PC-9 (cell line): ENCODE measurements around the gene PPP1R2. TPM values are rescaled to one million over a fixed set of nuclear protein-coding genes. Genes with fewer than 3 reads are reported as not detected.
A peak's percentile ranks its signal among the peaks of the same experiment; 100 is the strongest.

Source experiments
- BruUV-seq: library from RNA; stranded (reverse); fragments of 400-500 nt; replicated peaks from 2 replicates; lab custom pipeline; 2021; lab: Mats Ljungman, UMichigan
- CTCF ChIA-PET: fragments of 300-600 bp; sonication (Branson Sonifier 250); formaldehyde crosslinking; loops from one replicate; lab custom pipeline; 2022; ENCODE audit warnings: antibody characterized with exemption; lab: Charles Lee
- POLR2A ChIA-PET: fragments of 300-600 bp; sonication (Branson Sonifier 250); formaldehyde crosslinking; loops from one replicate; lab custom pipeline; 2022; ENCODE audit warnings: antibody characterized with exemption; ENCODE audit not compliant: unreplicated experiment; lab: Charles Lee
- DNase-seq, 2 experiments: peaks; one replicate each; pipeline versions ENCODE4 v3.0.0 to v3.0.0-alpha.2; 2015 to 2022; ENCODE audit warnings: mixed read lengths in 1 of 2
- H2AFZ ChIP-seq: fragments of 200-600 bp; sonication (generic); 2 replicates; pipeline ENCODE4 v1.8.1; 2017; ENCODE audit warnings: antibody characterized with exemption
- H3F3A ChIP-seq: fragments of 200-600 bp; sonication (generic); 2 replicates; pipeline ENCODE4 v1.8.1; 2017; ENCODE audit warnings: antibody characterized with exemption, mild to moderate bottlenecking, low read depth; ENCODE audit not compliant: insufficient read depth
- H3K27ac ChIP-seq: fragments of 200-600 bp; sonication (generic); 2 replicates; pipeline ENCODE4 v1.6.1; 2016; ENCODE audit warnings: mixed run types
- H3K27me3 ChIP-seq: fragments of 200-600 bp; sonication (generic); 2 replicates; pipeline ENCODE4 v1.6.1; 2016; ENCODE audit warnings: low read depth, mixed run types; ENCODE audit not compliant: insufficient read depth
- H3K36me3 ChIP-seq: fragments of 200-600 bp; sonication (generic); 2 replicates; pipeline ENCODE4 v1.6.1; 2016; ENCODE audit warnings: low read depth, mixed run types
- H3K4me1 ChIP-seq: fragments of 200-600 bp; sonication (generic); replicated peaks from 2 replicates; pipeline ENCODE4 v1.6.1; 2016; ENCODE audit warnings: mixed run types; ENCODE audit not compliant: insufficient read depth
- H3K4me2 ChIP-seq: fragments of 200-600 bp; sonication (generic); 2 replicates; pipeline ENCODE4 v1.6.1; 2017; ENCODE audit warnings: mixed run types
- H3K4me3 ChIP-seq: fragments of 200-600 bp; sonication (generic); 2 replicates; pipeline ENCODE4 v1.6.1; 2016; ENCODE audit warnings: mixed run types
- H3K79me2 ChIP-seq: fragments of 200-600 bp; sonication (generic); 2 replicates; pipeline ENCODE4 v1.6.1; 2017; ENCODE audit warnings: low read depth, mixed run types
- H3K9me2 ChIP-seq: fragments of 200-600 bp; sonication (generic); 2 replicates; pipeline ENCODE4 v1.8.1; 2017; ENCODE audit warnings: mild to moderate bottlenecking; ENCODE audit not compliant: insufficient read depth
- H3K9me3 ChIP-seq: fragments of 200-600 bp; sonication (generic); 2 replicates; pipeline ENCODE4 v1.8.1; 2016; ENCODE audit warnings: low read depth; ENCODE audit not compliant: insufficient read depth
- H4K20me1 ChIP-seq: fragments of 200-600 bp; sonication (generic); 2 replicates; pipeline ENCODE4 v1.8.1; 2017; ENCODE audit not compliant: insufficient read depth
- CTCF ChIP-seq: fragments of 200-600 bp; sonication (generic); conservative IDR thresholded peaks from 2 replicates; pipeline ENCODE4 v1.6.1; 2017; ENCODE audit warnings: mixed run types, antibody characterized with exemption, mild to moderate bottlenecking, moderate library complexity
- EZH2 ChIP-seq: fragments of 200-600 bp; sonication (generic); IDR thresholded peaks from 2 replicates; pipeline ENCODE4 v1.8.0; 2017; ENCODE audit warnings: antibody characterized with exemption, low read depth
- intact Hi-C: fragments of 100-400 bp; cut with micrococcal nuclease; formaldehyde crosslinking; loops from one replicate; pipeline ENCODE4 v1.10.0; 2022; ENCODE audit not compliant: unreplicated experiment
- total RNA-seq: library from RNA; stranded (reverse); gene quantifications from 2 replicates; pipeline ENCODE4 v1.2.3, GENCODE V29; 2021

The PPP1R2 gene
- total RNA-seq, 1 experiment from 2014 or later, result 49.1 TPM

- no peaks in the 10 kb centered on the region for H3K27me3 ChIP-seq
- peaks cover 17% of the 10 kb centered on the region for H3K4me1 ChIP-seq
- no peak overlapping the region for H3K4me3 ChIP-seq
- no peaks in the 10 kb centered on the region for H3K9me3 ChIP-seq
- no peak overlapping the region for H3K4me2 ChIP-seq
- H2AFZ ChIP-seq, result no peak overlapping the region
- H3K36me3 ChIP-seq, result no peaks in the 10 kb centered on the region
- POLR2A ChIA-PET, result interaction anchor here (0.6 kb wide), 1 partner anchor 330 kb away, joined by 3 read pairs; no protein-coding TSS in a partner anchor
- intact Hi-C loops, result no loop called here
- no peak overlapping the region for H3K27ac ChIP-seq
- peak in 1 of 2 experiments; percentile 17 for DNase-seq
- H3F3A ChIP-seq, result no peaks in the 10 kb centered on the region; the same call in 1 of the 2 replicates
- CTCF ChIA-PET, result no interaction called here
- H3K79me2 ChIP-seq, result no peaks in the 10 kb centered on the region
- no TSS peak for BruUV-seq
- no peaks in the 10 kb centered on the region for H4K20me1 ChIP-seq
- no peaks in the 10 kb centered on the region for H3K9me2 ChIP-seq
- no peak for TF ChIP-seq CTCF
- no peak for TF ChIP-seq EZH2
These were observed 27.8 kb upstream of the PPP1R2 start for GRCh38 chr3:195570912-195571311.

DNA sequence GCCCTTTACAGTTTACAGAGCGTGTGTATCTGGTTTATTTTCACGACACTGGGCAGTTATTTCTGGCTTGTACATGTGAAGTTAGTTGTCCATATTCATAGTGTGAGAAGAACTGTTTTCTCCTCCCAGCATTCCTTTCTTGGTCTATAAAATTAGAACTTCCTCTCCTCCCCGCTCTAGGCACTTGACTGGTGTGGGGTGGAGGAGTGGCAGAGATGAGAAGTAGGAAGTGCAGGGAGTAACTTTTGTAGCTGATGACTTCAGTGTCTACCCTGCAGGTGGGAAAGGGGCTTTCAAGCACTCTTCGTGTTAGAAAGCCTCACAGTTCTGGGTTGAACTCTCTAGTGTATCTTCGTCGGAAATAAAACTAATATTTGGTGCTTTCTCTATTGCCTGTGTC, 27.2 kb upstream of the PPP1R2 start:
- Histone ChIP-seq H2AFZ (no peak overlapping the region), H3K4me1 (peaks cover 17% of the 10 kb centered on the region), H3K9me2 (no peaks in the 10 kb centered on the region), H3F3A (no peaks in the 10 kb centered on the region; the same call in 1 of the 2 replicates), H3K9me3 (no peaks in the 10 kb centered on the region), H3K4me2 (no peak overlapping the region), H3K79me2 (no peaks in the 10 kb centered on the region), H3K4me3 (no peak overlapping the region), H3K36me3 (no peaks in the 10 kb centered on the region), H3K27me3 (no peaks in the 10 kb centered on the region), H3K27ac (no peak overlapping the region), H4K20me1 (no peaks in the 10 kb centered on the region)
- ChIA-PET POLR2A (interaction anchor here (0.6 kb wide), 2 partner anchors 10 to 330 kb away, joined by 3 to 6 read pairs; no protein-coding TSS in a partner anchor), CTCF (no interaction called here)
- intact Hi-C loops, result no loop called here
- TF ChIP-seq EZH2 (no peak), CTCF (no peak)
- DNase-seq, result peak in 1 of 2 experiments; percentile 31
- BruUV-seq, result no TSS peak

DNA sequence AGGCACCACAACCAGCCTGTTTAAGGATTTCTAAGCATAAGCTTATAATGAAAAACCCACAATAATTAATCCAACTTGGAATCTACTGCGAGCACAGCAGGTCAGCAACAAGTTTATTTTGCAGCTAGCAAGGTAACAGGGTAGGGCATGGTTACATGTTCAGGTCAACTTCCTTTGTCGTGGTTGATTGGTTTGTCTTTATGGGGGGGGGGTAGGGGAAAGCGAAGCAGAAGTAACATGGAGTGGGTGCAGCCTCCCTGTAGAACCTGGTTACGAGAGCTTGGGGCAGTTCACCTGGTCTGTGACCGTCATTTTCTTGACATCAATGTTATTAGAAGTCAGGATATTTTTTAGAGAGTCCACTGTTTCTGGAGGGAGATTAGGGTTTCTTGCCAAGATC, 25.5 kb upstream of the PPP1R2 start:
- Histone ChIP-seq H3F3A (no peaks in the 10 kb centered on the region), H3K4me3 (no peak overlapping the region), H3K79me2 (no peaks in the 10 kb centered on the region), H3K4me2 (no peak overlapping the region), H3K27ac (no peak overlapping the region), H3K9me2 (no peaks in the 10 kb centered on the region), H3K4me1 (peaks cover 14% of the 10 kb centered on the region), H4K20me1 (no peaks in the 10 kb centered on the region), H3K36me3 (no peaks in the 10 kb centered on the region), H2AFZ (no peak overlapping the region), H3K9me3 (no peaks in the 10 kb centered on the region), H3K27me3 (no peaks in the 10 kb centered on the region)
- TF ChIP-seq EZH2 (no peak), CTCF (no peak)
- no TSS peak for BruUV-seq
- intact Hi-C loops, result no loop called here
- ChIA-PET POLR2A (no interaction called here), CTCF (no interaction called here)
- DNase-seq, result peak in 1 of 2 experiments; percentile 28
